ENCODE results near the gene PPTC7.
"Not testable (repeated sequence)": the region's sequence is repeated elsewhere in the genome, so short reads cannot be mapped to it uniquely, and the experiment has no call there.

The PPTC7 gene

GRCh38 chr12:110564471-110564991 lies 18.6 kb downstream of the PPTC7 start:
- H3K4me3 ChIP-seq (ENCODE audit: low read depth, low read length) = no peak overlapping the region

GRCh38 chr12:110563702-110564470 lies 19.2 kb downstream of the PPTC7 start:
- TF ChIP-seq, protein P1, sequence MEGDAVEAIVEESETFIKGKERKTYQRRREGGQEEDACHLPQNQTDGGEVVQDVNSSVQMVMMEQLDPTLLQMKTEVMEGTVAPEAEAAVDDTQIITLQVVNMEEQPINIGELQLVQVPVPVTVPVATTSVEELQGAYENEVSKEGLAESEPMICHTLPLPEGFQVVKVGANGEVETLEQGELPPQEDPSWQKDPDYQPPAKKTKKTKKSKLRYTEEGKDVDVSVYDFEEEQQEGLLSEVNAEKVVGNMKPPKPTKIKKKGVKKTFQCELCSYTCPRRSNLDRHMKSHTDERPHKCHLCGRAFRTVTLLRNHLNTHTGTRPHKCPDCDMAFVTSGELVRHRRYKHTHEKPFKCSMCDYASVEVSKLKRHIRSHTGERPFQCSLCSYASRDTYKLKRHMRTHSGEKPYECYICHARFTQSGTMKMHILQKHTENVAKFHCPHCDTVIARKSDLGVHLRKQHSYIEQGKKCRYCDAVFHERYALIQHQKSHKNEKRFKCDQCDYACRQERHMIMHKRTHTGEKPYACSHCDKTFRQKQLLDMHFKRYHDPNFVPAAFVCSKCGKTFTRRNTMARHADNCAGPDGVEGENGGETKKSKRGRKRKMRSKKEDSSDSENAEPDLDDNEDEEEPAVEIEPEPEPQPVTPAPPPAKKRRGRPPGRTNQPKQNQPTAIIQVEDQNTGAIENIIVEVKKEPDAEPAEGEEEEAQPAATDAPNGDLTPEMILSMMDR (IDR thresholded peaks at IDR 0.05; ENCODE audit: low read depth, low read length) = no peak
- no peak overlapping the region for H3K4me3 ChIP-seq (ENCODE audit: low read depth, low read length)

More at GRCh38 chr12:110564471-110564991, 18.6 kb downstream of the PPTC7 start:
- TF ChIP-seq, protein P1 (IDR thresholded peaks at IDR 0.05; ENCODE audit: low read depth, low read length) = no peak

DNA sequence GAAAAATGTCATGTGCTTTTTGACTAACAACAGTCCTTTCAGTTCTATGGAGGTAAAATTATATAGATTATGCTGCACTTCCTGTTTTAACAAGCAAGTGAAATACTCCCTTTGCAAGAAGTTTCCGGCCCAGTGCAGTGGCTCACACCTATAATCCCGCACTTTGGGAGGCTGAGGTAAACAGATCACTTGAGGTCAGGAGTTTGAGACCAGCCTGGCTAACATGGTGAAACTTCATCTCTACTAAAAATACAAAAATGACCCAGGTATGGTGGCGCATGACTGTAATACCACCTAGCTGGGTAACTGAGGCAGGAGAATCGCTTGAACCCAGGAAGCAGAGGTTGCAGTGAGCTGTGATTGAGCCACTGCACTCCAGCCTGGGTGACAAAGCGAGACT lies 20.7 kb downstream of the PPTC7 start:
- not testable (repeated sequence) for H3K4me3 ChIP-seq (ENCODE audit: low read depth, low read length)

- no peak overlapping the region for H3K4me3 ChIP-seq (ENCODE audit: low read depth, low read length)
- TF ChIP-seq, protein P1 (IDR thresholded peaks at IDR 0.05; ENCODE audit: low read depth, low read length) = no peak
These were observed 21.5 kb downstream of the PPTC7 start for GRCh38 chr12:110561471-110562201.

DNA sequence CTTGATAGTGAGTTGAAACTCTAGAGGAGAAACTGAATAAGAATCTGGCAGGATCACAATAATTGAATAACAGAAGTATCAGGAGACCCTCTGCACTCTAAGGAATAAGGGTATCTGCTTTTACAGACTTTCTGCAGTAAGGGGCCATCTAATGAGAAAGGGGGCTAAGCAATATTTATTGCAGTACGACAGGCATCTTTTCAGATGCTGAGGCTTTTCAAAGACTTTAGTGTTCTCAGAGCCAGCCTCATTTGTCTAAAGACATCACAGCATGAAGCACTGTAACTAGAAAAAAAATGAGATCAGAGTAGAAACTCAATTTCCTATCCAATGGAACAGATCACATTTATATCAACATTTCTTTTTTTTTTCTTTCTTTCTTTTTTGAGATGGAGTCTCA lies 22.2 kb downstream of the PPTC7 start:
- no peak overlapping the region for H3K4me3 ChIP-seq (ENCODE audit: low read depth, low read length)
- TF ChIP-seq, protein P1 (IDR thresholded peaks at IDR 0.05; ENCODE audit: low read depth, low read length) = no peak

DNA sequence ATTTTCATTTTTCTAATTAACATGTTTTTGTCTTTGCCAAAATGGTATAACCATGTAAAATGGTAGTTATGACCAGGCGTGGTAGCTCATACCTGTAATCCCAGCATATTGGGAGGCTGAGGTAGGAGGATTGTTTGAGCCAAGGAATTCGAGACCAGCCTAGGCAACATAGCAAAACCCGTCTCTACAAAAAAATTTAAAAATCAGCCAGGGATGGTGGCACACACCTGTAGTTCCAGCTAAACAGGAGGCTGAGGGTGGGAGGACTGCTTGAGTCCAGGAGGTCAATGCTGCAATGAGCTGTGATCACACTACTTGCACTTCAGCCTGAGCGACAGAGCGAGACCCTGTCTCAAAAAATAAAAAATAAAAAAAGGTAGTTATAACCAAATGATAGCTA lies 23.1 kb downstream of the PPTC7 start:
- H3K4me3 ChIP-seq (ENCODE audit: low read depth, low read length) = no peak overlapping the region
- TF ChIP-seq, protein P1 (IDR thresholded peaks at IDR 0.05; ENCODE audit: low read depth, low read length) = no peak

DNA sequence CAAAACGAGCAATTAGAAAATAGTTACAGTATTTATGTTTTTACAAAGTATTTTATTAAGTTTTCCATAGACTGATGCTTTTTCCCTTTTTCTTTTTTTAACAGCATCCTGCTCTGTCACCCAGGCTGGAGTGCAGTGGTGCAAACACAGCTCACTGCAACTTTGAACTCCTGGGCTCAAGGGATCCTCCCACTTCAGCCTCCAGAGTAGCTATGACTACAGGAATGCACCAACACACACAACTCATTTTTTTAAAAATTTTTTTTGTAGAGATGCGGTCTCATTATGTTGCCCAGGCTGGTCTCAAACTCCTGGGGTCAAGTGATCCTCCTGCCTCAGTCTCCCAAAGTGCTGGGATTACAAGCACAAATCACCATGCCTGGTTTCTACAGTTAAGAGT lies 24.2 kb downstream of the PPTC7 start:
- not testable (repeated sequence) for H3K4me3 ChIP-seq (ENCODE audit: low read depth, low read length)

DNA sequence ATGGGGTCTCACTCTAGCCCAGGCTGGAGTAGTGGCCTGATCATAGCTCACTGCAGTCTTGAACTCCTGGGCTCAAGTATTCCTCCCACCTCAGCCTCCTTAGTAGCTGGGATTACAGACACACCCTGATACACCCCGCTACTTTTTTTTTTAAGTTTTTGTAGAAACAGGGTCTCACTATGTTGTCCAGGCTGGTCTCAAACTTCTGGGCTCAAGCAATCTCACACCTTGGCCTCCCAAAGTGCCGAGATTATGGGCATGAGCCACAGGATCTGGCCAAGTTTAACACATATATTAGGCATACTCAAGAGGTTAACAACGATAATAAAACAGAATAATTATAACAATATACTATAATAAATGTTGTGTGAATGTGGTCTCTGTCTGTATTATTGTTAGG lies 25.8 kb downstream of the PPTC7 start:
- TF ChIP-seq, protein P1 (IDR thresholded peaks at IDR 0.05; ENCODE audit: low read depth, low read length) = no peak
- H3K4me3 ChIP-seq (ENCODE audit: low read depth, low read length) = no peak overlapping the region
